HCT116 (cell line): ENCODE results near the gene OXER1. TPM values are rescaled to one million over a fixed set of nuclear protein-coding genes. Genes with fewer than 3 reads are reported as not detected.

Source experiments
- ATAC-seq: fragments of 200-7000 bp; cut with Tn5 transposase; 2 replicates; pipeline ENCODE4 v1.9.1; 2020; ENCODE audit warnings: mild to moderate bottlenecking, moderate library complexity
- BruUV-seq: library from RNA; stranded (reverse); fragments of 400-500 nt; replicated peaks from 2 replicates; lab custom pipeline; 2021; lab: Mats Ljungman, UMichigan
- CTCF ChIA-PET: fragments of 300-600 bp; sonication (Branson Sonifier 250); formaldehyde crosslinking; loops from one replicate; lab custom pipeline; 2021; ENCODE audit warnings: antibody characterized with exemption; lab: Charles Lee
- POLR2A ChIA-PET: fragments of 300-600, 350-600 bp; sonication (Branson Sonifier 250); formaldehyde crosslinking; loops from one replicate; lab custom pipeline; 2021; ENCODE audit warnings: antibody characterized with exemption; lab: Charles Lee
- RAD21 ChIA-PET, 2 experiments: fragments of 300-600 bp; sonication (Branson Sonifier 250); formaldehyde crosslinking; loops; one replicate each; lab custom pipeline; 2023; ENCODE audit warnings: low total read pairs in 2 of 2; ENCODE audit not compliant: uncharacterized antibody in 2 of 2, unreplicated experiment in 2 of 2, low non-redundant PET in 1 of 2; lab: Charles Lee
- DNase-seq: peaks from one replicate; pipeline ENCODE4 v3.0.0-alpha.2; 2010; ENCODE audit warnings: low read depth, low spot score
- H2AFZ ChIP-seq: fragments of 200-600 bp; shearing (Covaris generic), sonication (generic); 2 replicates; pipeline ENCODE4 v1.6.1; 2017; ENCODE audit warnings: low read depth, mixed run types, mixed read lengths, antibody characterized with exemption, low read length; ENCODE audit not compliant: poor library complexity, severe bottlenecking
- H3K27ac ChIP-seq: 2 replicates; pipeline ENCODE4 v1.5.1; 2012; ENCODE audit warnings: low read depth, low read length
- H3K27me3 ChIP-seq: fragments of 200-600 bp; sonication (generic); 2 replicates; pipeline ENCODE4 v1.6.1; 2016; ENCODE audit warnings: mixed run types, low read length, mixed read lengths; ENCODE audit not compliant: insufficient read depth
- H3K36me3 ChIP-seq, 2 experiments: fragments of 200-500 bp in 1 of 2; fragments of 200-600 bp in 1 of 2; sonication (Bioruptor generic) in 1 of 2; sonication (generic) in 1 of 2; 2 replicates each; pipeline versions ENCODE4 v1.5.1 to v1.6.1; 2014 to 2016; ENCODE audit warnings: low read length in 2 of 2, inconsistent platforms in 1 of 2, mixed read lengths in 1 of 2, mixed run types in 1 of 2; ENCODE audit not compliant: insufficient read depth in 2 of 2, control insufficient read depth in 1 of 2
- H3K4me1 ChIP-seq, 2 experiments: fragments of 200-600 bp in 1 of 2; sonication (generic) in 1 of 2; 2 replicates each; pipeline versions ENCODE4 v1.5.1 to v1.6.1; 2012 to 2017; ENCODE audit warnings: low read length in 2 of 2, inconsistent platforms in 1 of 2, mild to moderate bottlenecking in 1 of 2, mixed read lengths in 1 of 2, mixed run types in 1 of 2, moderate library complexity in 1 of 2; ENCODE audit not compliant: insufficient read depth in 2 of 2, control insufficient read depth in 1 of 2
- H3K4me2 ChIP-seq: fragments of 200-600 bp; sonication (generic); 2 replicates; pipeline ENCODE4 v1.6.1; 2017; ENCODE audit warnings: mixed run types, low read length, mixed read lengths
- H3K4me3 ChIP-seq, 2 experiments: fragments of 200-600 bp in 1 of 2; sonication (generic) in 1 of 2; replicated peaks in 1 of 2; 2 replicates each; pipeline ENCODE4 v1.5.1; 2011 to 2016; ENCODE audit warnings: low read length in 2 of 2, control low read depth in 1 of 2, low read depth in 1 of 2, mild to moderate bottlenecking in 1 of 2, mixed read lengths in 1 of 2, mixed run types in 1 of 2
- H3K79me2 ChIP-seq: fragments of 200-600 bp; sonication (generic); 2 replicates; pipeline ENCODE4 v1.6.1; 2017; ENCODE audit warnings: mild to moderate bottlenecking, mixed run types, low read length, moderate library complexity, mixed read lengths; ENCODE audit not compliant: insufficient read depth
- H3K9ac ChIP-seq: fragments of 200-600 bp; sonication (generic); 2 replicates; pipeline ENCODE4 v1.6.1; 2016; ENCODE audit warnings: low read length, mixed read lengths
- H3K9me2 ChIP-seq: fragments of 200-600 bp; sonication (generic), shearing (Covaris generic); 2 replicates; pipeline ENCODE4 v1.6.1; 2017; ENCODE audit warnings: mixed run types, mild to moderate bottlenecking, moderate library complexity; ENCODE audit not compliant: insufficient read depth
- H3K9me3 ChIP-seq, 2 experiments: fragments of 200-500 bp in 1 of 2; fragments of 200-600 bp in 1 of 2; sonication (Bioruptor generic) in 1 of 2; sonication (generic) in 1 of 2; 2 replicates each; pipeline ENCODE4 v1.6.1; 2014 to 2017; ENCODE audit warnings: low read length in 2 of 2, mixed read lengths in 2 of 2, inconsistent platforms in 1 of 2, low read depth in 1 of 2, mild to moderate bottlenecking in 1 of 2, mixed run types in 1 of 2, moderate library complexity in 1 of 2; ENCODE audit not compliant: control insufficient read depth in 1 of 2, insufficient read depth in 1 of 2
- H4K20me1 ChIP-seq: fragments of 200-600 bp; sonication (generic), shearing (Covaris generic); 2 replicates; pipeline ENCODE4 v1.6.1; 2017; ENCODE audit warnings: mixed run types, mild to moderate bottlenecking, moderate library complexity; ENCODE audit not compliant: insufficient read depth
- ATF3 ChIP-seq: IDR thresholded peaks from 2 replicates; pipeline ENCODE4 v1.6.1; 2012
- CBX3 ChIP-seq: IDR thresholded peaks from 2 replicates; pipeline ENCODE4 v1.6.1; 2012; ENCODE audit warnings: low read depth
- CEBPB ChIP-seq: IDR thresholded peaks from 2 replicates; pipeline ENCODE4 v1.6.1; 2012; ENCODE audit warnings: low read depth
- MAX ChIP-seq: IDR thresholded peaks from 2 replicates; pipeline ENCODE4 v1.6.1; 2012
- POLR2A ChIP-seq: IDR thresholded peaks from 2 replicates; pipeline ENCODE4 v1.7.0; 2011; ENCODE audit warnings: borderline replicate concordance; ENCODE audit not compliant: insufficient read depth, insufficient read length; ENCODE audit errors: extremely low read depth
- POLR2AphosphoS5 ChIP-seq: IDR thresholded peaks from 2 replicates; pipeline ENCODE4 v1.6.1; 2011; ENCODE audit warnings: mild to moderate bottlenecking, low read depth, low read length, moderate library complexity
- RAD21 ChIP-seq: IDR thresholded peaks from 2 replicates; pipeline ENCODE4 v1.6.1; 2012; ENCODE audit warnings: low read depth, mild to moderate bottlenecking
- REST ChIP-seq: IDR thresholded peaks from 2 replicates; pipeline ENCODE4 v1.6.1; 2012; ENCODE audit warnings: low read depth
- SRF ChIP-seq: IDR thresholded peaks from 2 replicates; pipeline ENCODE4 v1.6.1; 2012; ENCODE audit warnings: low read depth
- YY1 ChIP-seq: IDR thresholded peaks from 2 replicates; pipeline ENCODE4 v1.6.1; 2011; ENCODE audit warnings: low read length, low read depth, moderate library complexity, mild to moderate bottlenecking; ENCODE audit not compliant: insufficient replicate concordance; ENCODE audit errors: extremely low read depth
- ZNF274 ChIP-seq: fragments of 200-500 bp; sonication (Bioruptor generic); IDR thresholded peaks from 2 replicates; pipeline ENCODE4 v1.6.1; 2014; ENCODE audit warnings: mild to moderate bottlenecking, low read depth, low read length, inconsistent platforms
- intact Hi-C: fragments of 100-400 bp; cut with micrococcal nuclease; formaldehyde crosslinking; loops from 2 replicates; pipeline ENCODE4 v1.10.0; 2022
- total RNA-seq: library from RNA; stranded (reverse); gene quantifications from one replicate; pipeline ENCODE4 v1.2.1, GENCODE V29; 2021; ENCODE audit not compliant: unreplicated experiment

OXER1 gene
- total RNA-seq, 1 experiment from 2014 or later: not detected

- intact Hi-C loops: no loop called here
- Histone ChIP-seq H3K9ac (no peak overlapping the region), H3K79me2 (no peaks in the 10 kb centered on the region), H3K36me3 (no peaks in the 10 kb centered on the region), H3K4me2 (no peak overlapping the region), H2AFZ (no peak overlapping the region), H3K9me2 (0 out of 2 replicates have a peak, but pooled peaks cover 4% of the 10 kb centered on the region), H3K27me3 (no peaks in the 10 kb centered on the region), H4K20me1 (no peaks in the 10 kb centered on the region), H3K4me1 (peaks cover 0 to 7% of the 10 kb centered on the region in 2 experiments; a peak in 2 of 4 replicates), H3K4me3 (no peak overlapping the region), H3K27ac (no peak overlapping the region), H3K9me3 (no peaks in the 10 kb centered on the region; a peak in 1 of 4 replicates)
- TF ChIP-seq ATF3 (no peak), MAX (no peak), ZNF274 (no peak), POLR2AphosphoS5 (no peak), RAD21 (no peak), REST (no peak), CBX3 (no peak), YY1 (no peak), POLR2A (no peak), SRF (no peak), CEBPB (no peak)
- POLR2A ChIA-PET: no interaction called here
- no TSS peak for BruUV-seq
- DNase-seq: no peak
- ATAC-seq: no peak
- CTCF ChIA-PET: no interaction called here
- RAD21 ChIA-PET: no interaction called here
Measured at GRCh38 chr2:42741140-42741539, 22.8 kb downstream of the OXER1 start.
